CD14-positive monocyte (primary cell): ENCODE measurements around the gene LHX6. TPM values are rescaled to one million over a fixed set of nuclear protein-coding genes. Genes with fewer than 3 reads are reported as not detected.

Source experiments
- DNase-seq, 3 donors: peaks; one replicate each; pipeline ENCODE4 v3.0.0-alpha.2; 2011 to 2022
- H2AFZ ChIP-seq: 2 replicates; pipeline ENCODE4 v1.6.0; 2012; ENCODE audit warnings: mild to moderate bottlenecking, low read depth, low read length, inconsistent platforms; ENCODE audit not compliant: insufficient read depth, poor library complexity, severe bottlenecking
- H3K27ac ChIP-seq, 2 donors: 1 replicate in 1 of 2; 2 replicates in 1 of 2; pipeline ENCODE4 v1.5.1; 2012 to 2013; ENCODE audit warnings: low read length in 2 of 2, control low read depth in 1 of 2, inconsistent platforms in 1 of 2, low read depth in 1 of 2, mild to moderate bottlenecking in 1 of 2
- H3K27me3 ChIP-seq, 2 donors: one replicate each; pipeline versions ENCODE4 v1.6.0 to v1.6.1; 2011 to 2013; ENCODE audit warnings: low read length in 2 of 2; ENCODE audit not compliant: control insufficient read depth in 2 of 2, insufficient read depth in 2 of 2
- H3K36me3 ChIP-seq, 2 donors: replicated peaks in 1 of 2; 1 replicate in 1 of 2; 2 replicates in 1 of 2; pipeline versions ENCODE4 v1.5.1 to v1.6.1; 2012 to 2013; ENCODE audit warnings: low read length in 2 of 2, control low read depth in 1 of 2, inconsistent platforms in 1 of 2, mild to moderate bottlenecking in 1 of 2; ENCODE audit not compliant: insufficient read depth in 2 of 2, control insufficient read depth in 1 of 2
- H3K4me1 ChIP-seq, 2 donors: 1 replicate in 1 of 2; 2 replicates in 1 of 2; pipeline versions ENCODE4 v1.5.1 to v1.6.1; 2012 to 2013; ENCODE audit warnings: low read length in 2 of 2, control low read depth in 1 of 2, inconsistent platforms in 1 of 2, mild to moderate bottlenecking in 1 of 2, moderate library complexity in 1 of 2; ENCODE audit not compliant: insufficient read depth in 2 of 2, control insufficient read depth in 1 of 2
- H3K4me2 ChIP-seq: replicated peaks from 2 replicates; pipeline ENCODE3; 2012; ENCODE audit warnings: low read length, moderate library complexity, mild to moderate bottlenecking; ENCODE audit not compliant: poor library complexity, severe bottlenecking; ENCODE audit errors: extremely low read depth
- H3K4me3 ChIP-seq, 3 experiments: fragments of 200-600 bp in 1 of 3; sonication (generic) in 1 of 3; replicated peaks in 1 of 3; 1 replicate in 2 of 3; 2 replicates in 1 of 3; pipeline ENCODE4 v1.5.1; 2011 to 2013; ENCODE audit warnings: low read length in 3 of 3, mild to moderate bottlenecking in 3 of 3, control low read depth in 2 of 3, low read depth in 2 of 3, inconsistent platforms in 1 of 3, moderate library complexity in 1 of 3
- H3K79me2 ChIP-seq: 2 replicates; pipeline ENCODE4 v1.6.0; 2012; ENCODE audit warnings: mild to moderate bottlenecking, control low read depth, inconsistent platforms, low read length, moderate library complexity; ENCODE audit not compliant: insufficient read depth
- H3K9ac ChIP-seq: 2 replicates; pipeline ENCODE4 v1.6.0; 2017; ENCODE audit warnings: low read length, mild to moderate bottlenecking; ENCODE audit not compliant: insufficient read depth, poor library complexity, severe bottlenecking
- H3K9me3 ChIP-seq, 2 donors: replicated peaks in 1 of 2; 1 replicate in 1 of 2; 2 replicates in 1 of 2; pipeline versions ENCODE4 v1.5.1 to v1.6.1; 2012 to 2013; ENCODE audit warnings: low read length in 2 of 2, control low read depth in 1 of 2; ENCODE audit not compliant: control insufficient read depth in 1 of 2, insufficient read depth in 1 of 2
- H4K20me1 ChIP-seq: 2 replicates; pipeline ENCODE4 v1.6.0; 2012; ENCODE audit warnings: mild to moderate bottlenecking, low read length, control low read depth, moderate library complexity; ENCODE audit not compliant: insufficient read depth
- H3K27ac Mint-ChIP-seq, 7 donors: one replicate each; pipeline ENCODE4 v1.8.0; 2020; ENCODE audit warnings: mild to moderate bottlenecking in 7 of 7, mixed read lengths in 7 of 7, moderate library complexity in 6 of 7, inconsistent platforms in 2 of 7
- H3K27me3 Mint-ChIP-seq, 3 donors: one replicate each; pipeline ENCODE4 v1.8.0; 2021 to 2022; ENCODE audit warnings: low read depth in 3 of 3, mild to moderate bottlenecking in 3 of 3, mixed read lengths in 3 of 3, moderate library complexity in 3 of 3, inconsistent platforms in 1 of 3
- H3K36me3 Mint-ChIP-seq, 2 donors: one replicate each; pipeline ENCODE4 v1.8.0; 2020; ENCODE audit warnings: mixed read lengths in 2 of 2, inconsistent platforms in 1 of 2, mild to moderate bottlenecking in 1 of 2
- H3K4me1 Mint-ChIP-seq: one replicate; pipeline ENCODE4 v1.8.0; 2020; ENCODE audit warnings: mild to moderate bottlenecking, mixed read lengths
- H3K4me3 Mint-ChIP-seq, 2 donors: one replicate each; pipeline ENCODE4 v1.8.0; 2020; ENCODE audit warnings: mild to moderate bottlenecking in 2 of 2, mixed read lengths in 2 of 2, moderate library complexity in 1 of 2
- H3K9me3 Mint-ChIP-seq, 7 donors: one replicate each; pipeline ENCODE4 v1.8.0; 2020 to 2022; ENCODE audit warnings: mixed read lengths in 7 of 7, mild to moderate bottlenecking in 6 of 7, moderate library complexity in 6 of 7, inconsistent platforms in 2 of 7
- CTCF ChIP-seq: fragments of 200-600 bp; IDR thresholded peaks from one replicate; pipeline ENCODE4 v1.8.0; 2022; ENCODE audit warnings: antibody characterized with exemption, mild to moderate bottlenecking
- WGBS: methylation state at CpG from one replicate; pipeline ENCODE4 v1.1.5; 2013; ENCODE audit warnings: missing lambda C conversion rate; ENCODE audit not compliant: insufficient coverage; 5-methylcytosine and 5-hydroxymethylcytosine counted together
- intact Hi-C, 2 donors: fragments of 100-400 bp; cut with micrococcal nuclease; formaldehyde crosslinking; loops; one replicate each; pipeline versions ENCODE4 v1.15.0 to v1.15.1; 2023
- polyA plus RNA-seq, 3 donors: library from polyadenylated mRNA; depleted of rRNA in 1 of 3; unstranded in 2 of 3; stranded (reverse) in 1 of 3; fragments of 300-500 nt in 2 of 3; fragments of >200 nt in 1 of 3; fragmentation: Illumina TruSeq in 2 of 3; gene quantifications; 1 replicate in 2 of 3; 2 replicates in 1 of 3; pipeline ENCODE4 v1.2.3, GENCODE V29; 2012 to 2021

LHX6 gene
- polyA plus RNA-seq, 3 donors: not detected

GRCh38 chr9:122226142-122226757 lies 2.5 kb downstream of the LHX6 start:
- no peak overlapping the region for H3K27ac Mint-ChIP-seq
- peaks cover 0 to 16% (median 7%) of the 10 kb centered on the region in 7 donors for H3K9me3 Mint-ChIP-seq
- Histone ChIP-seq H3K4me2 (no peak overlapping the region), H3K4me3 (no peak overlapping the region), H4K20me1 (no peaks in the 10 kb centered on the region), H3K4me1 (peaks cover 0 to 6% of the 10 kb centered on the region in 2 donors), H3K27ac (no peak overlapping the region), H3K79me2 (no peaks in the 10 kb centered on the region), H3K27me3 (peaks cover 38 to 65% of the 10 kb centered on the region in 2 donors), H3K9me3 (peaks cover 0 to 17% of the 10 kb centered on the region in 2 donors), H3K36me3 (no peaks in the 10 kb centered on the region), H3K9ac (no peak overlapping the region), H2AFZ (no peak overlapping the region)
- no peaks in the 10 kb centered on the region for H3K36me3 Mint-ChIP-seq
- peak overlapping the region in 1 of 2 donors; percentile 76 for H3K4me3 Mint-ChIP-seq
- peaks cover 40 to 61% (median 49%) of the 10 kb centered on the region in 3 donors for H3K27me3 Mint-ChIP-seq
- intact Hi-C loops: no loop called here
- no peak for DNase-seq
- peaks cover 18% of the 10 kb centered on the region for H3K4me1 Mint-ChIP-seq
- TF ChIP-seq CTCF: no peak
- 89% methylated on average over 51 of the region's 51 CpGs for WGBS

- Histone ChIP-seq H3K9me3 (peaks cover 0 to 24% of the 10 kb centered on the region in 2 donors), H3K4me3 (no peak overlapping the region), H2AFZ (no peak overlapping the region), H3K4me1 (peaks cover 0 to 6% of the 10 kb centered on the region in 2 donors), H3K36me3 (no peaks in the 10 kb centered on the region), H3K9ac (no peak overlapping the region), H3K27me3 (peaks cover 37 to 65% of the 10 kb centered on the region in 2 donors), H3K4me2 (no peak overlapping the region), H4K20me1 (no peaks in the 10 kb centered on the region), H3K79me2 (no peaks in the 10 kb centered on the region), H3K27ac (no peak overlapping the region)
- peaks cover 0 to 16% (median 7%) of the 10 kb centered on the region in 7 donors for H3K9me3 Mint-ChIP-seq
- H3K36me3 Mint-ChIP-seq: no peaks in the 10 kb centered on the region
- no peak for DNase-seq
- H3K27me3 Mint-ChIP-seq: peaks cover 47 to 67% (median 57%) of the 10 kb centered on the region in 3 donors
- peak overlapping the region in 1 of 2 donors; percentile 74 for H3K4me3 Mint-ChIP-seq
- no peak overlapping the region for H3K27ac Mint-ChIP-seq
- TF ChIP-seq CTCF: no peak
- WGBS: 93% methylated on average over 50 of the region's 51 CpGs
- intact Hi-C loops: no loop called here
- peaks cover 19% of the 10 kb centered on the region for H3K4me1 Mint-ChIP-seq
These were observed 3.2 kb downstream of the LHX6 start for GRCh38 chr9:122225312-122226141.
